H1 (cell line): ENCODE results near the gene ULBP1. TPM values are rescaled to one million over a fixed set of nuclear protein-coding genes. Genes with fewer than 3 reads are reported as not detected.
"Not testable (repeated sequence)": the region's sequence is repeated elsewhere in the genome, so short reads cannot be mapped to it uniquely, and the experiment has no call there.

Source experiments
- CTCF ChIA-PET: fragments of 300-600 bp; sonication (Branson Sonifier 250); formaldehyde crosslinking; loops from one replicate; lab custom pipeline; 2021; ENCODE audit not compliant: partially characterized antibody; lab: Charles Lee
- POLR2A ChIA-PET: fragments of 300-600 bp; sonication (Branson Sonifier 250); formaldehyde crosslinking; loops from one replicate; lab custom pipeline; 2021; ENCODE audit warnings: inconsistent platforms; ENCODE audit not compliant: partially characterized antibody; lab: Charles Lee
- DNase-seq, 2 experiments: peaks; one replicate each; pipeline versions ENCODE4 v3.0.0 to v3.0.0-alpha.2; 2010 to 2022; ENCODE audit warnings: low spot score in 2 of 2, low read depth in 1 of 2, mixed read lengths in 1 of 2
- FAIRE-seq: peaks from 2 replicates; lab custom pipeline; 2011; peaks lifted over from hg19 to GRCh38; lab: Jason Lieb, UNC
- H2AFZ ChIP-seq: 2 replicates; pipeline ENCODE4 v1.8.1; 2012; ENCODE audit warnings: low read length, inconsistent platforms
- H2AK5ac ChIP-seq: 2 replicates; pipeline ENCODE4 v1.6.1; 2013; ENCODE audit warnings: low read depth, low read length
- H2BK120ac ChIP-seq: replicated peaks from 2 replicates; pipeline ENCODE3; 2013; ENCODE audit warnings: low read depth, low read length, inconsistent platforms
- H2BK12ac ChIP-seq: 2 replicates; pipeline ENCODE4 v1.6.1; 2013; ENCODE audit warnings: low read depth, low read length
- H2BK15ac ChIP-seq: 2 replicates; pipeline ENCODE4 v1.6.1; 2013; ENCODE audit warnings: low read length
- H2BK20ac ChIP-seq: 2 replicates; pipeline ENCODE4 v1.6.1; 2013; ENCODE audit warnings: low read length
- H2BK5ac ChIP-seq: 2 replicates; pipeline ENCODE4 v1.6.1; 2013; ENCODE audit warnings: low read depth, low read length
- H3K14ac ChIP-seq: 2 replicates; pipeline ENCODE4 v1.6.1; 2013; ENCODE audit warnings: inconsistent platforms; ENCODE audit not compliant: insufficient read length
- H3K18ac ChIP-seq: 2 replicates; pipeline ENCODE4 v1.6.1; 2013; ENCODE audit warnings: low read length; ENCODE audit errors: extremely low read depth
- H3K23ac ChIP-seq: 2 replicates; pipeline ENCODE4 v1.6.1; 2013; ENCODE audit warnings: inconsistent platforms; ENCODE audit not compliant: insufficient read length
- H3K23me2 ChIP-seq: 2 replicates; pipeline ENCODE4 v1.6.1; 2013; ENCODE audit warnings: low read depth, low read length
- H3K27ac ChIP-seq: 2 replicates; pipeline ENCODE4 v1.6.1; 2011; ENCODE audit warnings: low read depth, low read length, inconsistent platforms
- H3K27me3 ChIP-seq, 4 experiments: replicated peaks in 1 of 4; 1 replicate in 1 of 4; 2 replicates in 3 of 4; pipeline versions ENCODE4 v1.6.1 to v1.8.1; 2011 to 2013; ENCODE audit warnings: low read length in 3 of 4, mild to moderate bottlenecking in 3 of 4, inconsistent platforms in 2 of 4, mixed read lengths in 2 of 4, moderate library complexity in 1 of 4; ENCODE audit not compliant: control insufficient read depth in 3 of 4, insufficient read depth in 3 of 4; ENCODE audit errors: extremely low read depth in 1 of 4
- H3K36me3 ChIP-seq, 4 experiments: 2 replicates each; pipeline versions ENCODE4 v1.6.1 to v1.8.1; 2011 to 2013; ENCODE audit warnings: mild to moderate bottlenecking in 4 of 4, low read length in 3 of 4, moderate library complexity in 2 of 4, control low read depth in 1 of 4, inconsistent platforms in 1 of 4; ENCODE audit not compliant: insufficient read depth in 4 of 4, control insufficient read depth in 2 of 4
- H3K4ac ChIP-seq: replicated peaks from 2 replicates; pipeline ENCODE3; 2013; ENCODE audit warnings: low read length, low read depth, mixed read lengths, inconsistent platforms; ENCODE audit not compliant: insufficient read length
- H3K4me1 ChIP-seq, 4 experiments: replicated peaks in 1 of 4; 1 replicate in 1 of 4; 2 replicates in 3 of 4; pipeline versions ENCODE4 v1.6.1 to v1.8.1; 2011 to 2013; ENCODE audit warnings: low read length in 3 of 4, inconsistent platforms in 2 of 4, mixed read lengths in 1 of 4; ENCODE audit not compliant: insufficient read depth in 4 of 4, control insufficient read depth in 3 of 4
- H3K4me2 ChIP-seq, 2 experiments: 2 replicates each; pipeline versions ENCODE4 v1.6.1 to v1.8.1; 2011 to 2013; ENCODE audit warnings: low read depth in 2 of 2, low read length in 2 of 2, control low read depth in 1 of 2, inconsistent platforms in 1 of 2, mild to moderate bottlenecking in 1 of 2; ENCODE audit not compliant: insufficient read depth in 1 of 2
- H3K4me3 ChIP-seq, 4 experiments: fragments of 200-600, 300-600 bp in 1 of 4; sonication (generic), shearing (Covaris generic), sonication (Bioruptor Twin) in 1 of 4; 2 replicates each; pipeline versions ENCODE4 v1.5.1 to v1.8.1; 2011 to 2016; ENCODE audit warnings: low read length in 4 of 4, low read depth in 3 of 4, control low read depth in 2 of 4, inconsistent platforms in 2 of 4, mild to moderate bottlenecking in 2 of 4, mixed read lengths in 1 of 4, moderate library complexity in 1 of 4; ENCODE audit not compliant: insufficient read depth in 2 of 4; ENCODE audit errors: extremely low read depth in 1 of 4
- H3K56ac ChIP-seq: replicated peaks from 2 replicates; pipeline ENCODE3; 2013; ENCODE audit warnings: low read depth, mild to moderate bottlenecking, mixed read lengths, low read length, inconsistent platforms; ENCODE audit not compliant: insufficient read length
- H3K79me1 ChIP-seq: 2 replicates; pipeline ENCODE4 v1.6.1; 2013; ENCODE audit warnings: low read depth, low read length, control low read depth
- H3K79me2 ChIP-seq, 2 experiments: 2 replicates each; pipeline versions ENCODE4 v1.6.1 to v1.8.1; 2012 to 2013; ENCODE audit warnings: low read length in 2 of 2, mild to moderate bottlenecking in 2 of 2, inconsistent platforms in 1 of 2; ENCODE audit not compliant: insufficient read depth in 2 of 2, control insufficient read depth in 1 of 2
- H3K9ac ChIP-seq, 4 experiments: replicated peaks in 1 of 4; 1 replicate in 1 of 4; 2 replicates in 3 of 4; pipeline versions ENCODE4 v1.6.1 to v1.8.1; 2011 to 2013; ENCODE audit warnings: low read depth in 3 of 4, low read length in 3 of 4, control low read depth in 2 of 4, mild to moderate bottlenecking in 2 of 4, moderate library complexity in 2 of 4, inconsistent platforms in 1 of 4; ENCODE audit errors: extremely low read depth in 1 of 4
- H3K9me3 ChIP-seq, 2 experiments: 2 replicates each; pipeline versions ENCODE4 v1.6.1 to v1.8.1; 2012 to 2013; ENCODE audit warnings: mild to moderate bottlenecking in 2 of 2, moderate library complexity in 2 of 2, control low read depth in 1 of 2, inconsistent platforms in 1 of 2, low read depth in 1 of 2, low read length in 1 of 2, mixed read lengths in 1 of 2; ENCODE audit not compliant: insufficient read depth in 2 of 2
- H4K20me1 ChIP-seq, 2 experiments: replicated peaks in 1 of 2; 2 replicates each; pipeline versions ENCODE3 to v1.8.1; 2011 to 2013; ENCODE audit warnings: inconsistent platforms in 2 of 2, low read length in 2 of 2, mild to moderate bottlenecking in 1 of 2; ENCODE audit not compliant: insufficient read depth in 2 of 2, control insufficient read depth in 1 of 2
- H4K5ac ChIP-seq: 2 replicates; pipeline ENCODE4 v1.6.1; 2013; ENCODE audit warnings: low read length, low read depth, mixed read lengths, inconsistent platforms; ENCODE audit not compliant: insufficient read length
- H4K8ac ChIP-seq: 2 replicates; pipeline ENCODE4 v1.8.0; 2013; ENCODE audit warnings: mild to moderate bottlenecking, moderate library complexity, low read length, inconsistent platforms; ENCODE audit not compliant: insufficient read depth; ENCODE audit errors: extremely low read depth
- H4K91ac ChIP-seq: replicated peaks from 2 replicates; pipeline ENCODE3; 2013; ENCODE audit warnings: low read length, mixed read lengths, inconsistent platforms; ENCODE audit not compliant: insufficient read length
- EZH2 ChIP-seq: fragments of 200-600 bp; sonication (generic); IDR thresholded peaks from 2 replicates; pipeline ENCODE4 v1.7.1; 2012; ENCODE audit warnings: low read depth, mild to moderate bottlenecking, moderate library complexity, low read length, inconsistent platforms; ENCODE audit not compliant: severe bottlenecking
- WGBS, 2 experiments: shearing (Covaris generic) in 1 of 2; methylation state at CpG; one replicate each; pipeline versions ENCODE4 v1.1.6 to v1.1.7; 2013 to 2015; ENCODE audit warnings: low lambda C conversion rate in 2 of 2, mixed read lengths in 2 of 2, inconsistent platforms in 1 of 2, low coverage in 1 of 2, missing lambda C conversion rate in 1 of 2; ENCODE audit not compliant: insufficient replicate concordance in 2 of 2, insufficient coverage in 1 of 2, insufficient read length in 1 of 2; ENCODE audit errors: extremely low coverage in 1 of 2, missing lambda C conversion rate in 1 of 2; 5-methylcytosine and 5-hydroxymethylcytosine counted together
- polyA plus RNA-seq, 7 experiments: library from polyadenylated mRNA; depleted of rRNA in 3 of 7; stranded (reverse) in 5 of 7; unstranded in 2 of 7; fragments of >200 nt in 5 of 7; fragments of 200-250 nt in 2 of 7; gene quantifications; 1 replicate in 5 of 7; 2 replicates in 1 of 7; 4 replicates in 1 of 7; pipeline versions ENCODE4 v1.2.1 to v1.2.3, GENCODE V29; 2011 to 2013; ENCODE audit warnings: missing spikeins in 2 of 7, mixed read lengths in 2 of 7
- total RNA-seq: library from RNA; stranded (reverse); fragmentation: NEBNext Ultra II Directional; extraction: Animal tissue kit (Norgen Biotek cat#: 25700); gene quantifications from 2 replicates; pipeline ENCODE4 v1.2.1, GENCODE V29; 2021

Gene ULBP1
- total and polyA plus RNA-seq, 2 of the 8 experiments (the other 6 are each of a cell fraction or from before 2014, with no cell fraction given): 0.32 to 0.60 TPM

GRCh38 chr6:149991472-149991795 lies 27.7 kb downstream of the ULBP1 start:
- H3K4ac ChIP-seq, H2BK120ac ChIP-seq, H4K8ac ChIP-seq, H3K9ac ChIP-seq, H3K79me1 ChIP-seq, H2BK12ac ChIP-seq, H3K14ac ChIP-seq, H3K27ac ChIP-seq, H2AFZ ChIP-seq, H3K36me3 ChIP-seq, H3K79me2 ChIP-seq, H3K23ac ChIP-seq, H3K9me3 ChIP-seq, H3K23me2 ChIP-seq, H3K56ac ChIP-seq, FAIRE-seq, DNase-seq, H2BK20ac ChIP-seq, H2AK5ac ChIP-seq, H2BK15ac ChIP-seq, H2BK5ac ChIP-seq, H4K5ac ChIP-seq, H4K91ac ChIP-seq: not testable (repeated sequence)
- CTCF ChIA-PET: interaction anchor here (0.7 to 3.6 kb wide), 5 partner anchors 13 to 41 kb away, joined by 3 to 20 read pairs (median 4); no protein-coding TSS in a partner anchor
- POLR2A ChIA-PET: interaction anchor here (1.4 kb wide), 1 partner anchor 28 kb away, joined by 4 read pairs; the partner anchor contains the start of gene ULBP1
- H3K4me3 ChIP-seq: peak overlapping the region in 3 of 4 experiments; percentile 22 to 53 (median 36); a peak in 5 of 8 replicates
- H3K4me1 ChIP-seq: peaks cover 2 to 21% (median 15%) of the 10 kb centered on the region in 4 experiments
- H4K20me1 ChIP-seq: peaks cover 8 to 15% of the 10 kb centered on the region in 2 experiments
- peak; percentile 31 for TF ChIP-seq EZH2
- peaks cover 62 to 88% (median 79%) of the 10 kb centered on the region in 4 experiments for H3K27me3 ChIP-seq
- 2% methylated on average over 7 of the region's 7 CpGs; no CpG with 5 or more reads in 1 of the 2 experiments for WGBS, 2 experiments
- peak overlapping the region; percentile 62 to 77 for H3K4me2 ChIP-seq
- peak overlapping the region; percentile 48; the same call in 1 of the 2 replicates for H3K18ac ChIP-seq
